Fibroblast of skin of right quadriceps (primary cell): ENCODE measurements around the gene NRXN3.

Experiments used
- DNase-seq: peaks from one replicate; pipeline ENCODE4 v3.0.0-alpha.2; 2013

The NRXN3 gene

GRCh38 chr14:79820866-79821535 is 1650.8 kb downstream of the NRXN3 start:
- no peak for DNase-seq

DNA sequence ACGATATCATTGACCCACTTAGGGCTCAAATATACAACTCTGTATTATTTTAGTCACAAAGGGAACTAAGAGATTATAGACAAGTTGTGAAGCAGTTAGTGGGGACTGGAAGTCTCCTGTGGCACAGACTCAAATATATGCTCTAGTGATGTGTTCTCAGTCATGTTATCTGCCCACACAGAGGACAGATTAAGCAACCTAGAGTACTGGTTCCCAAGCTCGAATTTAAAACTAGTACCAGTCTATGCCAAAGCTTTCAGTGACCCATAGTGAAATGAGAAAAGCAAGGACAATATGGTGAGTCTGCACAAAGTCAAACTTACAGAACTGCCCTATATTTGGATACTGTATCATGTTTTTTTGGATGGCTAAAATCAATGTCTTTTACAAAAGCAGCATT is 1651.9 kb downstream of the NRXN3 start:
- no peak for DNase-seq

DNA sequence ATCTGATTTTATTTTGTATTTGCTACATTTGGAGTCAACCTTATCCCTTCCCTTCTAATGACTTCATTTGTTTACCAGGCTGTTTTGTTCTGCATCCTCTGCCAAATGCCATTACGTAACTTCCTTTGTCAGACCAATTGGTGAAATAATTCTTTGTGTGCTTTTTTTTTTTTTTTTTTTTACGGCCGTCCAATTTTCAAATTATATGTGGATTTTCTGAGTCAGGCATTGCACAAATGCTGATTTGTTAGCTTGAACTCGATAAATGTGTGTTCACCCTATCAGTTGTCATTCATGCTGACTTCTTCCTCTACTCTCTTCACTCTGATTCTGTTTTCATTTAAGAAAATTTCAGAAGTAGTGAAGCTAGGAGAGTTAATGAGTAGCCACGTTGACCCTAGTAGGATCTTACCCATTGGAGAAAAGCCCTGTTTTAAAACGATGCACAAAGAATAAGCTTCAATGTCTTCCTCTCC is 1654.9 kb downstream of the NRXN3 start:
- DNase-seq: no peak

DNA sequence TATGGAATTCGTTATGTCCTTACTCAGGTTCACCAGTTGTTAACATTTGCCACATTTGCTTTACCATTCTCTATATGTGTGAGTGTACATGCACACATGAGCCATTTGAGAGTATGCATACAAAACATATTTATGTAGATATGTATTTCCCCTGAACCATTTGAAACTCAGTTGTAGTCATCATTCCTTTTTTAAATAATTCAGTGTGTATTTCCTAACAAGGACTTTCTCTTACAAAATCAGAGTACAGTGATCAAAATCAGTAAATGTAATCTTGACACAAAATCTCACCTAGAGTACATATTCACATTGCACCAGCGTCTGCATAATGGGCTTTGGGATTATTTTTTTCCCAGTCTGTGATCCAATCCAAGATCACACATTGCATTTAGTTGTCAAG is 1656.2 kb downstream of the NRXN3 start:
- no peak for DNase-seq

DNA sequence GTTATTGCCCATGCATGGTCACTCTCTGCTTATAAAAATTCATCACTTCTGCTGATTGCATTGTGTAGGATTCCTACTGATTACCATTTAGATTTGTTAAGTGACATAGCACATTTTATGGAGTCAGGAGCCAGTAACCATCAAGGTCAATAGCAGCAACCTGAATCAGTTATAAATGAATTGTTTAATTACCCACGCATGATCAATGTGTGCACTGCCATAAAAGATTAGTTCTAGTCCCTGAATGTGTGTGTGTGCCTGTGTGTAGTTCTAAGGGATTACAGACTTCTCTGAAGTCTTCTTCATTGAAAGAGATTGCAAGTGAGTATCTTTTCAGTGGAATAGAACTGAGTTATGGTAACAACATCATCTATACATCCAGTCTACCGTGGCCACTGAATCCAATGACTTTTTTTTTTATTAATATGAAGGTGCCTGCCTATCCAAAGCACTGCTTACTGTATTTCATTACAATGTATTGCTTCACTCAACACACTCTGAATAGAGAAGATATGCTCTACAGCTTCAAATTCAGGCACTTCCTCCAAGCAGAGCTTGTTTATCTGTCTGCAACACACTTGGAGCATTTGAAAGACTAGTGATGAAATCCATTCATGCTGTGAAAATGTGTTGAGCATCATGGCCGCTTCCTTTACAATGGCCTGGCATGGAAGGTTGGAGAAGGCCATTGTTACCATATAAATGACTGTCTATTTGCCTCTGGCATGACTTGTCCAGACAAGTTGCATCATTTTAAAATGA is 1659.4 kb downstream of the NRXN3 start:
- DNase-seq: no peak

DNA sequence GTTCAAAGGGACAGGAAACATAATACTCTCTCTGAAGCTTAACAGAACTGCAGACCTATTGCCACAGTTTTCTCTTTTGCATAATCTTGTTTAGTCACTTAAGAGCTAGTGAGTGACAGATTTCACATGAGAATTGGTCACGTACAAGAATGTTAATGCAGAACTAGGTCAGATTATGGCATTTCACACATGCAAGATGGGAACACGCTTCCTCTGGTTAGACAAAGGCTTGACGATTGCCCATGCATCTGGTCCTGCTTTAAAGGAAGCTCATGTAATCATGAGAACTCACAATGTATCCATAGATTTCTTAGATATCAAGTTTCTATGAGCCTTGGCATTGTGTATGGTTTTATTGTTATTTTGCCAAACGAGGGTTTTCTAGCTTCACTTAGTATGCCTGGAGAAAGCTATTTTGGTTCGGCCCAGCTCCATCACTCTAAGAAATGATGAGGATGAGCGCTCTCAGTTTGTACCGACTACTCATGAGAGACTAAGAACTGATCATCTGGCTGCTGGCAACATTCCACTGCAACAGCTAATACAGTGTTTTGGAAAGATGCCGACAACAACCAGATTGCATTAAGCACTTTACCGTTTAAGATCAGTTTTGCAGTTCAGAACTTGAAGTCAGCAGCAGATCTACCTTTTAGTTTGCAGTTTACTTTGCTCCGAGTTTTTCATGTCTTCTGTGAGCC is 1661.2 kb downstream of the NRXN3 start:
- peak; percentile 39 for DNase-seq

- no peak for DNase-seq
Observed at GRCh38 chr14:79833781-79834180, 1663.6 kb downstream of the NRXN3 start.

GRCh38 chr14:79834868-79835267 is 1664.7 kb downstream of the NRXN3 start:
- no peak for DNase-seq

- no peak for DNase-seq
Observed at GRCh38 chr14:79836577-79836976, 1666.4 kb downstream of the NRXN3 start.

- DNase-seq: no peak
Observed at GRCh38 chr14:79837699-79838098, 1667.5 kb downstream of the NRXN3 start.

DNA sequence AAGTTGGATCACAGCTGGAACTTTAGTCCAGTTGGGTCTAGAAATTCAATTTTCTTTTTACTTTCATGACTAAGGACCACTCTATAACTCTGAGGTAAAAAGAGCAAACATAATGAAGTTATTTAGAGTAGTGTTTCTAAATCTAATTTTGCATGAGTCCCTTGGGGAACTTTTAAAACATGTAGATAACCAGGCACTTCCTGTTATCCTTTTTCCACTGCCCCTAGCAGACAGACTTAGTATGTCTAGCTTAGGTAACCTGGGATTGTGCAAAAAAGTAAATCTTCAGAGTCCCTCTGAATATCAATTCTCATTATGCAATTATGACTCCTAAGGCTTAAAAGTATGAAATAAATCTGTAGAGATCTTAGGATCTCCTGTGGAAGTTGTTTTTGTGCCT is 1669.9 kb downstream of the NRXN3 start:
- no peak for DNase-seq

DNA sequence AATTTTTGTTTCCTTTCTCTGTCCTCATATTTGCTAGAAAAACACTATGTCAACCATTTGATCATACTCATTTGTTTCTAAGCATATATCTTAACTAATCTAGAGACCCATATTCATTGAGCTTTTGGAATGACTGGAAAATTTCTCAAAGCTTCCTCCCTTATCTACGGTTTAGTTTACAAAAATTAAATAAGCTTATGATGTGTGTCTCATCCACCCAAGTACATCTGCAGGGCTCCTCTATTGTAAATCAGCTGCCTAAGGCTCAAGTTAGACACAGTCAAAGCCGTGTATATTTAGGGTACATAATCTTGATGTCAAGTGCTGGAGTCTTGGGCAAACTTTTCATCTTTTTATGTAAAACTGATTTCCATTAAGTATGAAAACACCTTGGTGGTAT is 1670.7 kb downstream of the NRXN3 start:
- DNase-seq: no peak

GRCh38 chr14:79841433-79841832 is 1671.3 kb downstream of the NRXN3 start:
- DNase-seq: no peak

DNA sequence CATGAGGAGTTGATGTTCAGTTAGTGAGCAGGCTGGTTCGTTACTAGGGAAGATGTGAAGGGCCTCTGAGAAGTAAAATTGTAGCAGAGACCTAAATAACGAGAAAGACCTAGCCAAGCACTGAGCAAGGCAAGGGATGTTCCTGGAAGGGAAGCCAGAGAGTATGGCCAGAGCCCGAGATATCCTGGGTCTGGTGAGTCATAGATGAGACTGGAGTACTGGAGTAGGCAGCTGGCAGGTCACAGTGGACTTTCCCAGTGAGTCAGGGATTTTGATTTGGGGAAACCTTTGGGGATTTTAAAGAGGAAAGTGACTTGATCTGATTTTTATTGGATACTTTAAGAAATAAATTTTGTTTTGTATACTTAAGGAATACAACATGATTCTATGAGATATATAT is 1672.1 kb downstream of the NRXN3 start:
- peak; percentile 27 for DNase-seq

GRCh38 chr14:79852950-79853744 is 1683.0 kb downstream of the NRXN3 start:
- DNase-seq: no peak

DNA sequence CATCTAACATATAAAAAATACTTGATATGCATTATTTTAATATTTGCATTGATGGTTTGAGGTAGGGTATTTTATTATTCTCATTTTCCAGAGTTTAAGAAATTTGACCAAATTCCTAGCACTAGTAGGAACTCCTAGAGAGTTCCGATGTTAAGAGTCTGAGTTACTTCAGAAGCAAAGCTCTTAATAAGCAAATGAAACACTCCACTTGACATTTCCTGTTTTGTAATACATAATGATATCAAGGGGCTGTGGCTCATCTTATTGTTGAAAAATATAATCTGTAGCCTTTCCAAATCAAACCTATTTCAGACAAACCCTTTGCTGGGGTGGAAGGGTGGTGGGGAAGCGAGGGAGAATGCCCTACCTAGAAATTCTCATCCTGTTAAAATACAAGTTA is 1685.6 kb downstream of the NRXN3 start:
- DNase-seq: no peak

GRCh38 chr14:79856381-79856780 is 1686.2 kb downstream of the NRXN3 start:
- peak; percentile 27 for DNase-seq

DNA sequence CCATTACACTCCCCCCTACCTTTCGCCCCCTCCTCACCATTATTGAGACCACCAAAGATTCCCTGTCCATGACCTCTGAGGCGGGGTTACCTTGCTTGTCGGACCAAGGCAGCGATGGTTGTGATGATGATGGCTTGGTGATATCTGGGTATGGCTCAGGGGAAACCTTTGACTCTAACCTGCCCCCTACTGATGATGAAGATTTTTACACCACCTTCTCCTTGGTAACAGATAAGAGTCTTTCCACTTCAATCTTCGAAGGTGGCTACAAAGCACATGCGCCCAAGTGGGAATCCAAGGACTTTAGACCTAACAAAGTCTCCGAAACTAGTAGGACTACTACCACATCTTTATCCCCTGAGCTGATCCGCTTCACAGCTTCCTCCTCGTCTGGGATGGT is 1690.9 kb downstream of the NRXN3 start:
- DNase-seq: no peak

DNA sequence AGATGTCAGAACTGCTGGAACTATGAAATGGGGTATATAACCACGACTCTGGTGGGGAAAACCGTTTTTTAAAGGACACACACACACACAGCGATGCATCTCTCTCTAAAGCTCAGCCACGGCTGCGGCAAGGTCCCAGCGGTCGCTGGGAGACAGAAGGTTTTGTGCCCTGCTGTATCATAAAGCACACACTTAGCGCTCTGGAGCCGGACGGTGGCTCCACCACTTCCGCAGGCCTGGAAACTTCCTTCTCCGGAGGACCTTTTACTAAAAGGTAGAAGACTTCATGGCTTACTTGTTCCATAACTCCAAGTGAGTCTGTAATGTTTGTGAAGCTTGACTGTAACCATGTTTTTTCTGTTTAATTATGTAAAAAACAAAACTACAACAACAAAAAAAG is 1691.9 kb downstream of the NRXN3 start:
- DNase-seq: no peak

GRCh38 chr14:79871136-79871535 is 1701.0 kb downstream of the NRXN3 start:
- DNase-seq: no peak

GRCh38 chr14:79878229-79878628 is 1708.1 kb downstream of the NRXN3 start:
- no peak for DNase-seq

DNA sequence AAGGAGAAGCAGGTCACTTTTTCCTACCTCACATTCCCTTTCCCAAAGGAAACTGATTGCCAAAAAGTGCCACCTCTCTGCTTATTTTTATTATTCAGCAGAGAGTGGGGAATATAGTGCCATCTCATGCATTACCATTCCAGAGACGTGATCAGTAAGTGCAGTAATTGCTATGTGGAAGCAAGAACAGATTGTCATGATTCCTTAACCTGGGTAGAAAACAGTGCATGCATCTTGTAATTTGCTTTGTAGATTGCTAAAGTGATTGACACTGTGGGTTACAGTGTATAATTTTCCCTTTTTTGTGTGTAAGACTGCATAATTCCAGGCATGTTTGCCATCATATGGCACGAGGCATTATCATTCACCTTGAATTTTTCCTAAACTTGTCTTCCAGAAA is 1708.6 kb downstream of the NRXN3 start:
- no peak for DNase-seq

GRCh38 chr14:79881299-79881698 is 1711.1 kb downstream of the NRXN3 start:
- DNase-seq: no peak
